Urinary bladder (tissue), 4 donors: ENCODE measurements around the gene PPP1R14D. TPM values are rescaled to one million over a fixed set of nuclear protein-coding genes. Genes with fewer than 3 reads are reported as not detected.

Experiments
- DNase-seq: peaks from one replicate; pipeline ENCODE4 v3.0.0-alpha.2; 2015; ENCODE audit errors: extremely low spot score
- H3K27ac ChIP-seq: one replicate; pipeline ENCODE4 v1.5.1; 2013; ENCODE audit warnings: low read depth, mild to moderate bottlenecking, moderate library complexity
- H3K36me3 ChIP-seq: one replicate; pipeline ENCODE4 v1.6.1; 2013; ENCODE audit warnings: mild to moderate bottlenecking, moderate library complexity; ENCODE audit not compliant: insufficient read depth
- H3K4me1 ChIP-seq: one replicate; pipeline ENCODE4 v1.6.1; 2013; ENCODE audit warnings: mild to moderate bottlenecking, moderate library complexity; ENCODE audit not compliant: insufficient read depth
- H3K4me3 ChIP-seq: one replicate; pipeline ENCODE4 v1.5.1; 2013; ENCODE audit warnings: low read depth, low read length
- WGBS: extraction: QIAGEN DNeasy Blood & Tissue Kit; methylation state at CpG from one replicate; pipeline ENCODE4 v1.1.7; 2013; 5-methylcytosine and 5-hydroxymethylcytosine counted together
- polyA plus RNA-seq: library from polyadenylated mRNA; stranded (reverse); fragments of 200-250 nt; gene quantifications from one replicate; pipeline ENCODE4 v1.2.3, GENCODE V29; 2013
- total RNA-seq: library from RNA; depleted of rRNA; stranded (reverse); fragments of >200 nt; gene quantifications from one replicate; pipeline ENCODE4 v1.2.3, GENCODE V29; 2014
- donor health status: healthy with polysubstance abuse.
- donor health status: healthy.

Gene PPP1R14D
- total and polyA plus RNA-seq, 2 donors, result not detected

- Histone ChIP-seq H3K36me3 (no peaks in the 10 kb centered on the region), H3K4me3 (peak overlapping the region; percentile 54), H3K27ac (peak overlapping the region; percentile 82), H3K4me1 (no peaks in the 10 kb centered on the region)
- WGBS, result 1% methylated on average over 28 of the region's 28 CpGs
- DNase-seq, result no peak
Observed at GRCh38 chr15:40844696-40845030, 16.2 kb upstream of the PPP1R14D start.

- Histone ChIP-seq H3K4me3 (peak within 1 kb of the TSS; percentile 54), H3K4me1 (no peaks in the 10 kb centered on the region), H3K27ac (peak within 1 kb of the TSS; percentile 82), H3K36me3 (no peaks in the 10 kb centered on the region)
- under 1% methylated on average over 89 of the region's 89 CpGs for WGBS
- no peak for DNase-seq
Observed at GRCh38 chr15:40843885-40844695, 15.6 kb upstream of the PPP1R14D start, which contains the start of gene SPINT1. Gene SPINT1, plus strand, starts transcription at chr15:40844048. Its CDS starts 507 bp downstream, at chr15:40844555.

GRCh38 chr15:40843261-40843884 is 14.9 kb upstream of the PPP1R14D start:
- Histone ChIP-seq H3K4me1 (no peaks in the 10 kb centered on the region), H3K27ac (no peak overlapping the region), H3K4me3 (peak overlapping the region; percentile 54), H3K36me3 (no peaks in the 10 kb centered on the region)
- no peak for DNase-seq
- 18% methylated on average over 34 of the region's 34 CpGs for whole genome bisulfite sequencing

DNA sequence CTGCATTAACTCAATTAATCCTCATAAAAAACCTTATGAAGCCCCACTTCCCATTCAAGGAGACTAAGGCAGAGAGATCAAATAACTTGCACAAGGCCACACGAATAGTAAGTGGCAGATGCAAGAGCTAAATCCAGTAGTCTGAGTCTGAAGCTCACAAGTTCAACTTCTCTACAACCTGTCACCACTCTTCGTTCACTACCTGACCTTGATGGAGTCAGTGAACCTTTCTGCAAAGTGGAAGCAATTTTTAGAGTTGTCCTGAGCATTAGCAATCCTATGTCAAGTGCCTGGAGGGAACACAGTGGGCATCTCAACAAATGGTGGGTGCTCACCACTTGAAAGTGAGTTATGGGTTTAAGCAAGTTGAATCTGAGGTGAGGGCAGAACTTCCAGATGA is 13.2 kb upstream of the PPP1R14D start:
- H3K27ac ChIP-seq, result no peak overlapping the region
- no peak for DNase-seq
- 77% methylated on average over 2 of the region's 2 CpGs for WGBS
- H3K4me1 ChIP-seq, result no peaks in the 10 kb centered on the region
- no peak overlapping the region for H3K4me3 ChIP-seq
- no peaks in the 10 kb centered on the region for H3K36me3 ChIP-seq

DNA sequence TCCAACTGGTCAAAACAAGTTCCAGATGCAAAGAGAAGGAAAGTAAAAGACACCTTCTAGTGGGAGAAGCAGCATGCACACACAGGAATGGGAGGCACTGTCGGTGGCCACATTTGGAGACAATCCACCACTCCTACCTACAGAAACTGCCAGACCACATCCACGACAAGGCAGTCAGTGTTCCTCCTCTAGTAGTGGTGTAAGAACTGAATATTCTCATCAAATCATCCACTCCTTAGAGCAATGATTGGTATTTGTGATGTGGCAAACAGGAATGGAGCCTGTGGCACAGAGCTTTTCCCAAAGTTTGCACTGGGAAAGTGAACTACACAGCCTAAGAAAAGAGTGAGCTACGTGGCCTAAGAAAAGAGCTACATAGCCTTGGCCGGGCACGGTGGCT is 10.2 kb upstream of the PPP1R14D start:
- Histone ChIP-seq H3K4me1 (no peaks in the 10 kb centered on the region), H3K4me3 (no peak overlapping the region), H3K27ac (no peak overlapping the region), H3K36me3 (no peaks in the 10 kb centered on the region)
- no peak for DNase-seq
- 87% methylated on average over 5 of the region's 5 CpGs for WGBS

GRCh38 chr15:40836020-40836419 is 7.5 kb upstream of the PPP1R14D start:
- Histone ChIP-seq H3K4me3 (no peak overlapping the region), H3K27ac (no peak overlapping the region), H3K4me1 (no peaks in the 10 kb centered on the region), H3K36me3 (no peaks in the 10 kb centered on the region)
- DNase-seq, result no peak
- WGBS, result 90% methylated on average over 1 of the region's 1 CpG

DNA sequence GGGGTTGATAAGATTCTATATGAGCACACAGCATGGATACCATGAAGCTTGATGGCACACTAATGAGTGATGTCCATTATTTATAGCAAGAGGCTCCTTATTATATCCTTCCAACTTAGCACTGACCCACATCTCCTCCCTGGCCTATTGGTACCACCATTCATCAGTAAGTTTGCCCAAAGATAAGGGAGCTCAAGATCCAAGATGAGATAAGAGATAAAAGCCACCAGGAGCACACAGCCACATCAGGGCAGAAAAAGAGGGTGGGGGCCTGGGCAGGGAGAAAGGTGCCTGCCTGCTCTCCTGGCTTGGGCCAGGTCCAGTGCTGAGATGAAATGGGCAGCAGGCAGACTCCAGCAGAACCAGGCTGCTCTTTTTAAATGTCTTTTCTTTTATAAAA is 4.4 kb upstream of the PPP1R14D start:
- Histone ChIP-seq H3K27ac (no peak overlapping the region), H3K4me3 (no peak overlapping the region), H3K4me1 (no peaks in the 10 kb centered on the region), H3K36me3 (no peaks in the 10 kb centered on the region)
- no peak for DNase-seq

DNA sequence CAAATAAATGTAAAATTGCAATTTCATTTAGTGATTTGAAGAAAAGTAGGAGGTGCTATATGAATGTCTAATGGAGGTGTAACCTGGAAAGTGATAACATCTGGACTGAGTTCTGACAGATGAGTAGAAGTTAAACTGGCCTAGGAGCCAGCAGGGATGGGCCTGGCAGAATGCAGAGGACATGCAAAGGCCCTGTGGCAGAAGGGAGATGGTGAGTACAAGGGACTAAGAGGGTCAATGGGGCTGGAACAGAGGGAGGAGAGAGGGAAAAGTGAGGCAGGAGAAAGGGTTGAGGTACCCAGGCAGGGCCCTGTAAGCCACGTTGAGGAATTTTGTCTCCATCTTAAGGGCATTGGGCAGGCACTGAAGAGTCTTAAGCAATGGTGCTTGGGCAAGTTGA is 3.4 kb upstream of the PPP1R14D start:
- Histone ChIP-seq H3K36me3 (no peaks in the 10 kb centered on the region), H3K27ac (no peak overlapping the region), H3K4me3 (no peak overlapping the region), H3K4me1 (no peaks in the 10 kb centered on the region)
- WGBS, result 68% methylated on average over 1 of the region's 1 CpG
- DNase-seq, result no peak

- Histone ChIP-seq H3K27ac (no peak overlapping the region), H3K4me1 (no peaks in the 10 kb centered on the region), H3K36me3 (no peaks in the 10 kb centered on the region), H3K4me3 (no peak overlapping the region)
- 54% methylated on average over 2 of the region's 2 CpGs for WGBS
- DNase-seq, result no peak
Observed at GRCh38 chr15:40830884-40831283, 2.4 kb upstream of the PPP1R14D start.

GRCh38 chr15:40829115-40829514 is 607 bp upstream of the PPP1R14D start:
- H3K4me3 ChIP-seq, result no peak overlapping the region
- H3K4me1 ChIP-seq, result no peaks in the 10 kb centered on the region
- no peak for DNase-seq
- 72% methylated on average over 7 of the region's 7 CpGs for WGBS
- no peak overlapping the region for H3K27ac ChIP-seq
- no peaks in the 10 kb centered on the region for H3K36me3 ChIP-seq

- Histone ChIP-seq H3K4me1 (no peaks in the 10 kb centered on the region), H3K36me3 (no peaks in the 10 kb centered on the region), H3K27ac (no peak overlapping the region), H3K4me3 (no peak overlapping the region)
- DNase-seq, result no peak
- WGBS, result 74% methylated on average over 4 of the region's 4 CpGs
Observed at GRCh38 chr15:40826423-40827075, 2.0 kb downstream of the PPP1R14D start.

DNA sequence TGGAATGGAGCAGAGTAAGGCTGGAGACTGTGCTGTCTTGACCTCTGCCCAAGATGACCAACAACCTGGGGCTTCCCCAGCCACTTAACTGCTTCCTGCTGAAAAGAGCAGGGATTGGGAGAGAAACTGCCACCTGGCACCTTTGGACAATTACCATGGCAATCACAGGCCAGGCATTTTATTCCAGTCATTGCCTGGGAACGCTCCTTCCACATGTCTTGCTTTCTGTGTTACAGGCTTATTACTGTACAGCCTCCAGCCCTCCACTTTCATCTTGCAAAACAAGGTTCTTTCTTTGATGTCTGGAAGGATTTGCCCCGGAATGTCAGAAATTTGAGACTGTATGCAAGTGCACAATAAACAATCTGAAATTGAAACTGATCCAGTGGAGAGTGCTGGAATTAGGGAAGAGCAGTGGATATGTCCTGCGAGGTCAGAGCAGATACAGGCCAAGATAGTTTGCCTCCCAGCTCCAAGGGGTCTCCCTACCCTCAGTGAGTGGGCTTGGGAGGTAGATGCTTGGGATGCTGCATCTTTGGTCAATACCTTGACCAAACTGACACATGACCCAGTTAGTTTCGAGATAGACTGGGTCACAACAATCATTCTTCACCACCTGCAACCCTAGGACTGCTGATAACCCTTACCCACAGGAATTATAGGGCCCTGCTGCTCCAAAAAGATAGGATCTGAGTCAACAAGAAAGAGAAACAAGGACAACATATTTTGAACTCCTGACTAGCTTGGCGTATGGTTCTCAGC is 2.7 kb downstream of the PPP1R14D start:
- no peak overlapping the region for H3K4me3 ChIP-seq
- H3K4me1 ChIP-seq, result no peaks in the 10 kb centered on the region
- no peaks in the 10 kb centered on the region for H3K36me3 ChIP-seq
- no peak for DNase-seq
- no peak overlapping the region for H3K27ac ChIP-seq
- 55% methylated on average over 5 of the region's 5 CpGs for WGBS

- H3K4me1 ChIP-seq, result no peaks in the 10 kb centered on the region
- no peaks in the 10 kb centered on the region for H3K36me3 ChIP-seq
- H3K27ac ChIP-seq, result no peak overlapping the region
- H3K4me3 ChIP-seq, result no peak overlapping the region
- DNase-seq, result no peak
- 85% methylated on average over 1 of the region's 1 CpG for WGBS
Observed at GRCh38 chr15:40823572-40824343, 4.8 kb downstream of the PPP1R14D start.
